GM12878 (cell line): ENCODE data around the gene SHISA6. TPM values are rescaled to one million over a fixed set of nuclear protein-coding genes. Genes with fewer than 3 reads are reported as not detected.

Source experiments
- ATAC-seq: fragments of 200-7000 bp; cut with Tn5 transposase; 3 replicates; pipeline ENCODE4 v1.9.1; 2020; ENCODE audit warnings: mild to moderate bottlenecking, moderate library complexity
- BruUV-seq: library from RNA; stranded (reverse); fragments of 400-500 nt; replicated peaks from 2 replicates; lab custom pipeline; 2021; lab: Mats Ljungman, UMichigan
- CTCF ChIA-PET: fragments of 300-600 bp; sonication (Branson Sonifier 250); formaldehyde crosslinking; extraction: SDS; loops from one replicate; lab custom pipeline; 2021; ENCODE audit warnings: inconsistent platforms; lab: Yijun Ruan, JAX
- POLR2A ChIA-PET: fragments of 350-600 bp; formaldehyde crosslinking; extraction: SDS; loops from one replicate; lab custom pipeline; 2021; ENCODE audit warnings: inconsistent platforms; lab: Charles Lee
- RAD21 ChIA-PET: fragments of 300-600 bp; sonication (Branson Sonifier 250); formaldehyde crosslinking; loops from one replicate; lab custom pipeline; 2023; ENCODE audit warnings: antibody characterized with exemption; ENCODE audit not compliant: unreplicated experiment; lab: Charles Lee
- SMC1A ChIA-PET: fragments of 300-600 bp; sonication (Branson Sonifier 250); formaldehyde crosslinking; loops from one replicate; lab custom pipeline; 2023; ENCODE audit not compliant: unreplicated experiment, uncharacterized antibody; lab: Charles Lee
- DNase-seq: peaks from one replicate; pipeline ENCODE4 v3.0.0-alpha.2; 2011; ENCODE audit warnings: low read depth, low spot score
- FAIRE-seq: peaks from 3 replicates; lab custom pipeline; 2011; peaks lifted over from hg19 to GRCh38; lab: Jason Lieb, UNC
- H2AFZ ChIP-seq: 2 replicates; pipeline ENCODE4 v1.6.0; 2011; ENCODE audit warnings: low read depth, low read length, control low read depth; ENCODE audit not compliant: control insufficient read depth
- H3K27ac ChIP-seq: 2 replicates; pipeline ENCODE4 v1.5.1; 2011; ENCODE audit warnings: control low read depth; ENCODE audit not compliant: control insufficient read depth, insufficient read depth
- H3K27me3 ChIP-seq, 2 experiments: replicated peaks in 1 of 2; 2 replicates each; pipeline versions ENCODE4 v1.6.0 to v1.6.1; 2011; ENCODE audit warnings: low read length in 1 of 2; ENCODE audit not compliant: control insufficient read depth in 2 of 2, insufficient read depth in 2 of 2
- H3K36me3 ChIP-seq, 2 experiments: 2 replicates each; pipeline ENCODE4 v1.5.1; 2011; ENCODE audit warnings: low read length in 1 of 2; ENCODE audit not compliant: control insufficient read depth in 2 of 2, insufficient read depth in 2 of 2
- H3K4me1 ChIP-seq: 2 replicates; pipeline ENCODE4 v1.6.1; 2011; ENCODE audit warnings: mild to moderate bottlenecking, low read length, moderate library complexity, mixed read lengths; ENCODE audit not compliant: control insufficient read depth, insufficient read depth
- H3K4me2 ChIP-seq: 2 replicates; pipeline ENCODE4 v1.6.0; 2011; ENCODE audit warnings: control low read depth; ENCODE audit not compliant: control insufficient read depth, insufficient read depth
- H3K4me3 ChIP-seq: fragments of 200-600 bp; sonication (generic); 2 replicates; pipeline ENCODE4 v1.5.1; 2016
- H3K79me2 ChIP-seq: 2 replicates; pipeline ENCODE4 v1.6.0; 2011; ENCODE audit warnings: low read length; ENCODE audit not compliant: control insufficient read depth, insufficient read depth
- H3K9ac ChIP-seq: 2 replicates; pipeline ENCODE4 v1.8.0; 2011; ENCODE audit warnings: low read length, control low read depth, mixed read lengths; ENCODE audit not compliant: control insufficient read depth, insufficient read depth
- H3K9me3 ChIP-seq: replicated peaks from 3 replicates; pipeline ENCODE4 v1.5.1; 2011; ENCODE audit warnings: mild to moderate bottlenecking, low read length; ENCODE audit not compliant: control insufficient read depth, insufficient read depth
- H4K20me1 ChIP-seq: 2 replicates; pipeline ENCODE4 v1.6.0; 2011; ENCODE audit not compliant: control insufficient read depth, insufficient read depth
- BACH1 ChIP-seq: fragments of 450-650 bp; IDR thresholded peaks from 2 replicates; pipeline ENCODE4 v1.6.1; 2017; ENCODE audit warnings: mild to moderate bottlenecking, borderline replicate concordance
- CBX3 ChIP-seq: fragments of 200-600 bp; sonication (generic); IDR thresholded peaks from 2 replicates; pipeline ENCODE4 v1.6.1; 2016; ENCODE audit warnings: low read depth, borderline replicate concordance
- CEBPB ChIP-seq, 2 experiments: fragments of 150-350 bp in 1 of 2; IDR thresholded peaks; 2 replicates each; pipeline ENCODE4 v1.6.1; 2012 to 2014; ENCODE audit warnings: low read depth in 2 of 2, low read length in 2 of 2, borderline replicate concordance in 1 of 2, inconsistent platforms in 1 of 2
- FOXM1 ChIP-seq: IDR thresholded peaks from 2 replicates; pipeline ENCODE4 v1.6.1; 2012; ENCODE audit warnings: low read depth, mild to moderate bottlenecking, inconsistent platforms, low read length, moderate library complexity
- HDAC2 ChIP-seq: fragments of 200-600 bp; sonication (generic); IDR thresholded peaks from 2 replicates; pipeline ENCODE4 v1.6.1; 2017
- HDGF ChIP-seq: fragments of 450-650 bp; IDR thresholded peaks from 2 replicates; pipeline ENCODE4 v1.6.1; 2016; ENCODE audit warnings: antibody characterized with exemption
- MEF2B ChIP-seq: fragments of 450-650 bp; IDR thresholded peaks from 2 replicates; pipeline ENCODE4 v1.6.1; 2018; ENCODE audit warnings: mild to moderate bottlenecking, moderate library complexity; ENCODE audit not compliant: partially characterized antibody, poor library complexity, severe bottlenecking
- MTA3 ChIP-seq: IDR thresholded peaks from 2 replicates; pipeline ENCODE4 v1.6.1; 2012; ENCODE audit warnings: low read length, inconsistent platforms, borderline replicate concordance
- NR2C2 ChIP-seq: IDR thresholded peaks from 2 replicates; pipeline ENCODE4 v1.6.1; 2011; ENCODE audit warnings: borderline replicate concordance, low read depth; ENCODE audit not compliant: control insufficient read depth, insufficient read length
- POLR2AphosphoS5 ChIP-seq: IDR thresholded peaks from 2 replicates; pipeline ENCODE4 v1.6.1; 2011; ENCODE audit warnings: mild to moderate bottlenecking, low read length, inconsistent platforms
- SP1 ChIP-seq: IDR thresholded peaks from one replicate; pipeline ENCODE4 v1.6.1; 2011; ENCODE audit warnings: low read depth, low read length
- ZBED1 ChIP-seq: IDR thresholded peaks from 2 replicates; pipeline ENCODE4 v1.6.1; 2016; ENCODE audit warnings: borderline replicate concordance
- WGBS: methylation state at CpG from one replicate; pipeline ENCODE4 v1.1.6; 2016; ENCODE audit warnings: low lambda C conversion rate; ENCODE audit not compliant: insufficient replicate concordance, insufficient coverage; ENCODE audit errors: missing lambda C conversion rate; 5-methylcytosine and 5-hydroxymethylcytosine counted together
- in situ Hi-C: fragments of 300-500 bp; cut with MboI; formaldehyde crosslinking; loops from 9 replicates; pipeline ENCODE4 v1.14.3; 2018; ENCODE audit warnings: mixed read lengths
- intact Hi-C: fragments of 100-400 bp; cut with micrococcal nuclease; formaldehyde crosslinking; loops from one replicate; pipeline ENCODE4 v1.14.2; 2022; ENCODE audit not compliant: unreplicated experiment
- polyA plus RNA-seq, 11 experiments: library from polyadenylated mRNA; depleted of rRNA in 4 of 11; unstranded in 6 of 11; stranded (reverse) in 5 of 11; fragments of >200 nt; fragmentation: Nextera tagmentation in 4 of 11; fragmentation: Illumina TruSeq in 1 of 11; extraction: Ambion mirVana in 4 of 11; extraction: Trizol in 1 of 11; gene quantifications; 1 replicate in 1 of 11; 2 replicates in 10 of 11; pipeline versions ENCODE4 v1.2.1 to v1.2.3, GENCODE V29; 2011 to 2016; ENCODE audit warnings: inconsistent platforms in 2 of 11, missing spikeins in 2 of 11, low read depth in 1 of 11
- total RNA-seq, 4 experiments: library from RNA; depleted of rRNA in 3 of 4; stranded (reverse); fragments of >200 nt in 3 of 4; fragmentation: Illumina TruSeq in 1 of 4; extraction: Trizol in 1 of 4; gene quantifications; 2 replicates each; pipeline versions ENCODE4 v1.2.1 to v1.2.3, GENCODE V29; 2013 to 2021
- TF ChIP-seq, protein P1 (sequence below): IDR thresholded peaks from 2 replicates; pipeline ENCODE4 v1.6.1; 2012; ENCODE audit warnings: low read depth, low read length, improper control_type of control experiment
- TF ChIP-seq, protein P2 (sequence below): IDR thresholded peaks from 2 replicates; pipeline ENCODE4 v1.6.1; 2011; ENCODE audit warnings: borderline replicate concordance, low read depth, mild to moderate bottlenecking, moderate library complexity, low read length; ENCODE audit not compliant: insufficient read depth, poor library complexity, severe bottlenecking

The SHISA6 gene
- total and polyA plus RNA-seq, 10 of the 15 experiments (the other 5 are each of a cell fraction or from before 2014, with no cell fraction given): not detected

GRCh38 chr17:11486101-11486867 lies 245.3 kb downstream of the SHISA6 start (continued):
- no peak for TF ChIP-seq SP1
- TF ChIP-seq BACH1: no peak

GRCh38 chr17:11486868-11487310 lies 245.9 kb downstream of the SHISA6 start:
- H3K9me3 ChIP-seq: no peaks in the 10 kb centered on the region
- in situ Hi-C loops: no loop called here
- no TSS peak for BruUV-seq
- H3K4me1 ChIP-seq: no peaks in the 10 kb centered on the region
- no peak overlapping the region for H3K27ac ChIP-seq
- 7% methylated on average over 9 of the region's 9 CpGs for WGBS
- no peak for TF ChIP-seq CBX3
- no peak for TF ChIP-seq HDGF
- TF ChIP-seq CEBPB (IDR thresholded peaks at IDR 0.05; ENCODE audit: borderline replicate concordance in 1 of 2, low read depth in 2 of 2, low read length in 2 of 2): no peak
- TF ChIP-seq MEF2B: no peak
- TF ChIP-seq, protein P1, sequence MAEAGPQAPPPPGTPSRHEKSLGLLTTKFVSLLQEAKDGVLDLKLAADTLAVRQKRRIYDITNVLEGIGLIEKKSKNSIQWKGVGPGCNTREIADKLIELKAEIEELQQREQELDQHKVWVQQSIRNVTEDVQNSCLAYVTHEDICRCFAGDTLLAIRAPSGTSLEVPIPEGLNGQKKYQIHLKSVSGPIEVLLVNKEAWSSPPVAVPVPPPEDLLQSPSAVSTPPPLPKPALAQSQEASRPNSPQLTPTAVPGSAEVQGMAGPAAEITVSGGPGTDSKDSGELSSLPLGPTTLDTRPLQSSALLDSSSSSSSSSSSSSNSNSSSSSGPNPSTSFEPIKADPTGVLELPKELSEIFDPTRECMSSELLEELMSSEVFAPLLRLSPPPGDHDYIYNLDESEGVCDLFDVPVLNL: no peak
- no peak for TF ChIP-seq MTA3
- TF ChIP-seq POLR2AphosphoS5: no peak
- TF ChIP-seq, protein P2, sequence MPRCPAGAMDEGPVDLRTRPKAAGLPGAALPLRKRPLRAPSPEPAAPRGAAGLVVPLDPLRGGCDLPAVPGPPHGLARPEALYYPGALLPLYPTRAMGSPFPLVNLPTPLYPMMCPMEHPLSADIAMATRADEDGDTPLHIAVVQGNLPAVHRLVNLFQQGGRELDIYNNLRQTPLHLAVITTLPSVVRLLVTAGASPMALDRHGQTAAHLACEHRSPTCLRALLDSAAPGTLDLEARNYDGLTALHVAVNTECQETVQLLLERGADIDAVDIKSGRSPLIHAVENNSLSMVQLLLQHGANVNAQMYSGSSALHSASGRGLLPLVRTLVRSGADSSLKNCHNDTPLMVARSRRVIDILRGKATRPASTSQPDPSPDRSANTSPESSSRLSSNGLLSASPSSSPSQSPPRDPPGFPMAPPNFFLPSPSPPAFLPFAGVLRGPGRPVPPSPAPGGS: no peak
- no peak for TF ChIP-seq NR2C2
- TF ChIP-seq ZBED1: no peak
- TF ChIP-seq HDAC2: no peak
- no peak for TF ChIP-seq FOXM1
- no peaks in the 10 kb centered on the region for H3K36me3 ChIP-seq
- H3K4me3 ChIP-seq: no peak overlapping the region
- DNase-seq: no peak
- H3K27me3 ChIP-seq: no peaks in the 10 kb centered on the region
- POLR2A ChIA-PET: no interaction called here
- no peak for ATAC-seq
- no peaks in the 10 kb centered on the region for H4K20me1 ChIP-seq
- H2AFZ ChIP-seq: no peak overlapping the region
- SMC1A ChIA-PET: no interaction called here
- CTCF ChIA-PET: no interaction called here
- intact Hi-C loops: no loop called here
- RAD21 ChIA-PET: no interaction called here
- no peaks in the 10 kb centered on the region for H3K79me2 ChIP-seq
- H3K4me2 ChIP-seq: no peak overlapping the region
- no peak overlapping the region for H3K9ac ChIP-seq
- FAIRE-seq: no peak
